HG03196 (cell line): ENCODE data around the gene CMTR1.
"Not testable (repeated sequence)": the region's sequence is repeated elsewhere in the genome, so short reads cannot be mapped to it uniquely, and the experiment has no call there.

Source experiments
- ATAC-seq: cut with Tn5 transposase; IDR thresholded peaks from one replicate; pipeline ENCODE4 v1.9.1; 2021; ENCODE audit not compliant: unreplicated experiment

The CMTR1 gene

DNA sequence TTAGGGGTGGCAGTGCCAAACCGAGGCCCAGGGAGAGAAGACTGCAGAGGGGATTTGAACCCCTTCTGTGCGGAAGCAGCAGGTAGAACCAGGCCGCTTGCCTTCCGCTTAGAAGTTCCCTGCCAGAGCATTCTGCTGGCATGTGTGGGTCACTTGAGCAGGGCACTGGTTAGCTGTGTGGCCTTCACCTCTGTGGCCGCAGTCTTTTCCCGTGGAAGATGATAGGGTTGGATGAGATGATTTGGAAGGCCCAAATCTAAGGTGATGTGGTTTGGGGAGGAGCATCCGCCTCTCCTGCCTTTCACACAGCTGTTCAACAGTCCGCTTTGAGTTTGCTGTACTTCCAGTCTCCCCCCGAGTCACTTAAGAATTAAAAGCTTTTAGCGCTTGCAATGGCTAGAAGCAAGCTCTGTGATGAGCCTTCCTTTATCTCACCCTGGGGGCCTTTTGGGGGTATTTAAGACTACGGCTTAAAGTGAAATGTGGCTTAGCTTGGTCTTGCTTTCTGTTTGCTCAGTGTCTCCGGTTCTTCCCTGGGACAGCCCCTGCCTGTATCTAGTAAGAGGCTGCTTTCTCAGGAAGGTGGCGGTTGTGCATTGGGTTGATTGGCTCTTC, 743 bp downstream of the CMTR1 start:
- peak; percentile 29 for ATAC-seq

DNA sequence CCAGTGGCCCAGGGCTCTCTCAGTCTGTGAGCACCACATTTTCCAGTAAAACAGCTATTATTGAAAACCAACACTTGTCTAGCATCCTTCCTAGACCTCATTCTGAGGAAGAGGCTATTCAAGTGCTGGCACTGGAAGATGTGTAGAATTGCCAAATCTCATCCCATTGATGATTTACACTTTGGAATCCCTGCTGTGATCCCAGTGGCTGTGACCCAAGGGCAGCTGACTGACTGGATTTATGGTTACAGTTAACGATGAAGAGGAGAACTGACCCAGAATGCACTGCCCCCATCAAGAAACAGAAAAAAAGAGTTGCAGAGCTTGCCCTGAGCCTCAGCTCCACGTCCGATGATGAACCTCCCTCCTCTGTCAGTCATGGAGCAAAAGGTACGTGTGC, 2.4 kb downstream of the CMTR1 start:
- ATAC-seq = no peak

GRCh38 chr6:37435816-37436215, 2.8 kb downstream of the CMTR1 start:
- no peak for ATAC-seq

DNA sequence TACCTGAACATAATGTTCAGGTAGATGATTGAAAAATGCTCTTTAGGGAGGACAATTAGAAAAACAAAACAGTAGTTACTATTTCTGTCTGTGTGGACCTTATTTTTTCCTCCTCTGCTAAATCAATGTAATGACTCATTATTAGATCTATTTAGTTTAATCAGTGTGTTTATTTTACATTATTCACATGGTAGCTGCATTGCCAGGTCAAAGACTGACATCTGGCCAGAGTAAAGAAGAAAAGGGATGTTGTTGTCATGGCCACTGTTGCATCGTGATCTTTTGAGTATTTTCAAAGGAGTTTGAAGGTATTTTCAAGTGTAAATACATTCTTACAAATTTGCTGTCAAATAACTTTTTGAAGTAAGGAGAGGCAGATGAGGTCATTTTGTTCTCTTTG, 5.9 kb downstream of the CMTR1 start:
- ATAC-seq = no peak

- ATAC-seq = no peak
Observed at GRCh38 chr6:37441651-37442050, 8.6 kb downstream of the CMTR1 start.

DNA sequence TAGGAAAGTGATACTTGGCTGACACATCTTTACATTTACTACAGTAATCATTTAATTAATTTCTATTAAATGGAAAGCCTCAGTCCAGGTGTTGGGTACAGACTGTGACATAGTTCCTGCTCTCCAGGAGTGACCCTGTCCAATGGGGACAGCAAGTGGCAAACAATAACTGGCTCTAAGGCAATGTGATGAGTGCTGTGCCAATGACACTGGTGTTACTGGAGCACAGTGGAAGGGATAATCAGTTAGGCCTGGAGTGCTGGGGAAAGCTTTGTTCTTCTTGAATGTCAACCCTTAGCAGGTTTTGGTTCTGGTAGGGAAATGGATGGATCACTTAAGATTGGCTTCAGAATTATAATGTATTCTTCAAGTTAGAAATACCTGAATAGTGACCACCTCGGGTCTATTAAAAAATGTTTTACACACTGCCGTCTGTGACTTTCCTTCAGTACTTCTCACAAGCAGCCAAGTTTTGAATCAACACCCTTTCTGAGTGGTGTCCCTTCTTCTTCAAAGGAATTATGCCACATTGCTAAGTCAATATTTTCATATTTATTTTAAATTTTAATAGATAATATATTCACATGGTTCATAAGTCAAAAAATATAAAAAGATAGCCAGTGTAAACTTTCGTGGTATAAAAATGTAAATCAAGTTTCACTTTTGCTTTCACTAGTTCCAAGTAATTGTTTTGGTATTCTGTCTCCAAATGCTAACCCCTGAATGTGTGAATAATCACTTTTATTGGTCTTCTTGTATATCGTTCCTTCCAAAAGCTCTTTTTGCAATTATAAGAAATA, 9.6 kb downstream of the CMTR1 start:
- no peak for ATAC-seq

DNA sequence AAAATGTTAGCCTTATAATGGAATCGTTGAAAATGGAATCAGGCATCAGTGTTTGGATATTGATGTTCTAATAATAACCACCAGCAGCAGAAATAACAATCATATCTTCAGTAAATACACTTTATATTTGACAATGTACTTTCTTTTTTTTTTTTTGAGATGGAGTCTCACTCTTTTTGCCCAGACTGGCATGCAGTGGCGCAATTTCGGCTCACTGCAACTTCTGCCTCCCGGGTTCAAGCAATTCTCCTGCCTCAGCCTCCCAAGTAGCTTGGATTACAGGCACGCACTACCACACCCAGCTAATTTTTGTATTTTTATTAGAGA, 10.2 kb downstream of the CMTR1 start:
- ATAC-seq = not testable (repeated sequence)

- ATAC-seq = no peak
Observed at GRCh38 chr6:37449984-37450383, 17.0 kb downstream of the CMTR1 start.

DNA sequence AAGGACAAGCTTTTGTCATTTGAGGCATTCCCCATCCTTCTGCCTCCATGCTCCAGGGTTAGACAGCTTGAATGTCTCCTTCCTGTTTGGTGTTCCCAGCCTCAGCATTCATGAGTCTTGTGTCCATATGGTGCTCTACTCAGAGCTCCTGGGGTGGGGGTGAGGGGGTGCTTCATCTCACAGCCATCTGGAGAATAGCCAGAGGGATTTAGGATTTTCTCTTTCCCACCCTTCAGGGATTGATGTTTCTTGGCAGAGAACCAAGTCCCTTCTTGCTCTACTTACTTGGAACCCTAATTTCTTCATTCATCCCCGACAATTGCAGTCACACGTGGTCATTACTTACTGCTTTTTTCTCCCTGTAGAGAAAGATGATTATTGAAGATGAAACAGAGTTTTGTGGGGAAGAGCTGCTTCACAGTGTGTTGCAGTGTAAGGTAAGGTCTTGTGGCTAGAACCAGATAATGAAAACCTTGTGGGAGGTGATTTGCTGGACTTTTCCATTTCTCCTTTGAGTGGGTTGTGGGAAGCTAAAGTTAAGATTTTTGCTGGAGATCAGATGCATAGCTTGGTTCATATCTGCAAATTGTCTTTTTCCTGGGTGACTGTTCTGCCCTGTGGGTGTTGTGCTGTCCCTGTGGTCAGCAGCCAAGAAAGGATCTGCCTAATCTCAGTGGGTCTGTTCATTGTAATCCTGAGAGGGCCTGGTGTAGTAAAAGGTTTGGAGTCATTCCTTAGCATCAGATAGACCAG, 18.6 kb downstream of the CMTR1 start:
- no peak for ATAC-seq

DNA sequence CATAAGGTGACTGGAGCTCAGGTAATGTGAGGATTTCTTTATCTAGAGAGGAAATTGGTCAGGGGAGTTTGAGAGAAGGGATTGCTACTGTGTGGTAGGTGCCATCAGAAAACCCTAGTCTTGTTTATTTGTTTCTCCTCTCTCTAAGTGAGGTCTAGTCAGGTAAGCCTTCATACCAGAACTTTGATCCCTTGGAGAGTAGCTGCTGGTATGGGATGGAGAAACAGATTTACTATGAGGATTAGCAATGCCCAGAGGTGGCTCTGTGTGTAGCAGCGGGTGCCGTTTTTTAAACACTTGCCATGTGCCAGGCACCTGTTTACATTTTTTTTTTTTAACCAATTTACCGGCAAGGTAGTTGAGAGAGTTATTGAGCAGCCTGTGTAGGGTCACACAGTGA, 19.5 kb downstream of the CMTR1 start:
- no peak for ATAC-seq

DNA sequence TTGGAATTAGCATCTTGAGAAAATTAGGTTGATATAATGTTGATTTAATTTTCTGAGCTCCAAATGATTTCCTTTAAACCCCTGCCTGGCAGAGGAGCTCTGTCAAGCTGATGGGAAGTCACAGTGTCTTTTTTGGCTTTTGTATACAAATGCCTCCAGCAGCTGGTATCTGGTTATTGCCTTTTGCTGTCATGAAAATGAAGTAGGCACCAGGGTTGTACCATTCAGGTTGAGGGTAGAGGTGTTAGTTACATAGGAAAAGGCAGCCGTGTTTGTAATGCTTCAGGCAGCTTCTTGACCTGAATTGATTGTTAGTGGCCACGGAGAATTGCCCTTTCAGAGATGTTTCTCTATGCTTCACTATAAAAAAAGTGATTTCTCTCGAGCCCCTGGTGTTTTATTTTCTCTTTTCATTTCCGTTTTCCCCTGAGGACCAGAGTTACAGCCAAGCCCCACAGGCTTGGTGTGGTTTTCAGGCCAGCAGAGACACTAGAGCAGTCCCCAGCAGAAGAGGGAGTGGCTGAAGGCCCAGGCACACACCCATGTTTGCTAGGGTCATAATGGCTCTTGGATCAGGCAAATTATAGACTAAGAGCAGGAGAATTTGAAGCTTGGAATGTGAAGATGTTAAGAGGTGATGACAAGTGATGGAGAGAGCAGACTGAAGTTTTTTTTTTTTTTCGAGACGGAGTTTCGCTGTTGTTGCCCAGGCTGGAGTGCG, 21.6 kb downstream of the CMTR1 start:
- ATAC-seq = no peak

DNA sequence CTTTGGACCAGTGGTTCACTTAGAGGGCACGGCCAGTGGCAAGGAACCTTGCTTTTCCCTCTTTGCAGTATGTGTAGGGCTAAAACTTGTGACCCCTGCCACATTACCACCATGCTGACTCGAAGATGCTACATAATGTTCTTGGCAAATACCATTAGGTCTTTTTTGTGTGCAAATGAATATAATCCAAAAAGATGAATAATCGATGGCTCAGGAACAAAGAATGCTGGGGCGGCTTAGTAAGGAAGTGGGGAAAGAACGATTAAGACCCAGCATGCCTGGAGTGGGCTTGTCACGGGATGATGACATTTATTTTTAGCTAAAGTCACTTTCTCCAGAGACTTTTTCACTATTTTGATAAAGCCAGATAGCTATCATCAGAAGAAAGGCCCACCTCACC, 23.1 kb downstream of the CMTR1 start:
- ATAC-seq = no peak

- ATAC-seq = no peak
Observed at GRCh38 chr6:37456816-37457560, 24.0 kb downstream of the CMTR1 start.

- ATAC-seq = no peak
Observed at GRCh38 chr6:37459981-37460800, 27.2 kb downstream of the CMTR1 start.

DNA sequence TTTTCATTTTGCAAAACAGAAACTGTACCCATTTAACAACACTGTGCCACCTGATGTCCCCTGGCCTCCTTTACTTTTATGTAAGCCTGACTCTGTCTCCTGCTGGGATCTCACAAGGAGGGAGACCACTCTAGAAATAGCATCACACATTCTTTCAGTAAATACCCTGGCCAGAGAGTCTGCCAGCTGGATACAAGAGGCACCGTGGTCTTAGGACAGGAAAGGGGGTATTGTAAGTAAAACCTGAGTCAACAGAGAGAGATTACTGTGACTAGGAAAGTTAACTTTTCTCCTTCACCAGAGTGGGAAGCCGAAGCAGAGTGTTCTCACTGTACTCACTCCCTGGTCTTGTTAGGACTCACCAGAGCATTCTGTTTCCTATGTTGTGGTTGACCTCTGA, 27.8 kb downstream of the CMTR1 start:
- no peak for ATAC-seq

GRCh38 chr6:37463110-37463509, 30.1 kb downstream of the CMTR1 start:
- ATAC-seq = no peak

DNA sequence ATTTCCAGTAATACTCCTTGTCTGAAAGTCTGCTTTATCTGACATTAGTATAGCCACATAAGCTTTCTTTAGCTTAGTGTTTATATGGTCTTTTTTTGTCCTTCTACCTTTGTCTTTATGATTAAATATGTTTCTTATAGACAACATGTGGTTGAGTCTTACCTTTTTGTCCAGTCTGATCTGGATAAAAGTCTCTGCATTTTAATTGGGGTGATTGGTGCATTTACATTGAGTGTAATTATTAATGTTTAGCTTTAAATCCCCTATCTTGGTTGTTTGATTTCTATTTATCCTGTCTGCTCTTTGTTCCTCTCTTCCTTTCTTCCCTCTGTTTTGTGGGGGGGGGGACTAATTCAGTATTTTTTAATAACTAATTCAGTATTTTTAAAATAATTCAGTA, 34.7 kb downstream of the CMTR1 start:
- no peak for ATAC-seq

DNA sequence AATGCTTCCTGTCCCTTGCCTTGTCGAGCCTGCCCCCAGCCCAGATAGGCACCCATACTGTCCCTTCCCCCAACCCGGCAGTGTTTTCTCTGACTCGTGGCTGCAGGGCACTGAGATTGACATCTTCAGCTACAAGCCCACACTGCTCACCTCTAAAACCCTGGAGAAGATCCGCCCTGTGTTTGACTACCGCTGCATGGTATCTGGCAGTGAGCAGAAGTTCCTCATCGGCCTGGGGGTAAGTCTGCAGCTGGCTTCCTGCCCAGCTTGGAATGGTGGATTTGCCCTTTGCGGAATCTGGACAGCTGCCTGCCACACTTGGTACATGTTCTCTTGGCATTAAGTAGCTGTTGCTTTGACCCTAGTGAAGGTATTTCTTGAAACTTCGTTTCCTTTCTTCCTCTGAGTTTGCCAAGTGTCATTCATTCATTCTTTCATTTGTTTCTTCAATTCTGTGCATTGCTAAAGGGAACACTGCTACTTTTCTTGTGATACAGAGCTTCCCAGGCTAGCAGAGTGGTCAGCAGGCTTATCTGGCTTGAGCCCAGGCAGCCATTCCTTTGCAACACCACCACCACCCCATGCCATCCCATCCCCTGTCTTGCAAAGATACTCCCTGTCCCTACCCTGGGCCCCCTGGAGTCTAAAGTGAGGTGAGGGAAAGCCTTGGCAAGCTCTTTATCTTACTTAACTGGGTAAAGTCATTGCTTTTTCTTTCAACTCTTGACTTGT, 40.5 kb downstream of the CMTR1 start:
- no peak for ATAC-seq

- ATAC-seq = no peak
Observed at GRCh38 chr6:37474316-37474715, 41.3 kb downstream of the CMTR1 start.
